HL-60 (cell line): Measurements from ENCODE around the gene SMR3A.

Source experiments
- DNase-seq, 2 experiments: peaks; one replicate each; pipeline ENCODE4 v3.0.0-alpha.2; 2010 to 2020; ENCODE audit warnings: low read depth in 1 of 2, low spot score in 1 of 2
- H3K27ac ChIP-seq: fragments of 250-450 bp; sonication (Bioruptor Pico); replicated peaks from 2 replicates; pipeline ENCODE4 v1.5.1; 2020; ENCODE audit warnings: mild to moderate bottlenecking, moderate library complexity
- H3K27me3 ChIP-seq: fragments of 250-450 bp; sonication (Bioruptor Pico); 2 replicates; pipeline ENCODE4 v1.5.1; 2021; ENCODE audit warnings: mild to moderate bottlenecking, moderate library complexity; ENCODE audit not compliant: insufficient read depth, poor library complexity, severe bottlenecking
- H3K4me3 ChIP-seq: replicated peaks from 2 replicates; pipeline ENCODE4 v1.5.1; 2011; ENCODE audit warnings: mild to moderate bottlenecking, control low read depth, low read length; ENCODE audit not compliant: insufficient read depth
- CTCF ChIP-seq: IDR thresholded peaks from one replicate; pipeline ENCODE4 v1.5.1; 2011; ENCODE audit warnings: low read length, control low read depth, inconsistent platforms; ENCODE audit not compliant: insufficient read depth
- GABPA ChIP-seq: IDR thresholded peaks from 2 replicates; pipeline ENCODE4 v1.6.1; 2012; ENCODE audit warnings: low read depth
- POLR2AphosphoS5 ChIP-seq: IDR thresholded peaks from 2 replicates; pipeline ENCODE4 v1.6.1; 2012; ENCODE audit warnings: low read depth
- REST ChIP-seq: IDR thresholded peaks from 2 replicates; pipeline ENCODE4 v1.6.1; 2012; ENCODE audit warnings: low read depth; ENCODE audit not compliant: insufficient replicate concordance
- SPI1 ChIP-seq: IDR thresholded peaks from 2 replicates; pipeline ENCODE4 v1.6.1; 2012; ENCODE audit warnings: low read depth, mild to moderate bottlenecking, borderline replicate concordance
- long read RNA-seq: library from polyadenylated mRNA; unstranded; transcript quantifications from one replicate; pipeline ENCODE4 v2.0.0, GENCODE V29; 2020

Gene SMR3A
- long read RNA-seq, result 0 reads

DNA sequence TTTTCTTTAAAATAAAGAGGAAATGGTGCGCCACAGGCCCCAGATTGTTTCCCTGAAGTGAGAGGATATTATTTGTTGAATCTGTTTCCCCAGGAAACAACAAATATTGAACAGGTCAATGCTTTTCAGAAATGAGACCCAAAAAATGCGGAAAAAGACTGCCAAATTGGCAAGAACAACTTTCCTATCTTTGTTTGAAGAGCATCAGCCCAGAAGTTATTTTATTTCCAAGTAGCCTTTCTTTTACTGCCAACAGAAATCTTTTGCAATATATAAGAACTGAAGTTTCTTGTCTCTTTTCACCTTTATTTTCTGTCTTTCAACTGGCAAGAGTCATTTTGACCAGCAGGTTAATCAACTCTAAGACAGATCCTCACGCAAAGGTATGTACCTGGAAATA lies at the start of gene SMR3A:
Gene SMR3A (plus strand): TSS at position 301 of the 400 bp plus-strand sequence. CDS start 1,356 bp downstream, outside the sequence.
- TF ChIP-seq CTCF, result no peak
- Histone ChIP-seq H3K4me3 (no peak within 1 kb of the TSS), H3K27me3 (no peaks in the 10 kb centered on the region), H3K27ac (no peak within 1 kb of the TSS)
- DNase-seq, result no peak

DNA sequence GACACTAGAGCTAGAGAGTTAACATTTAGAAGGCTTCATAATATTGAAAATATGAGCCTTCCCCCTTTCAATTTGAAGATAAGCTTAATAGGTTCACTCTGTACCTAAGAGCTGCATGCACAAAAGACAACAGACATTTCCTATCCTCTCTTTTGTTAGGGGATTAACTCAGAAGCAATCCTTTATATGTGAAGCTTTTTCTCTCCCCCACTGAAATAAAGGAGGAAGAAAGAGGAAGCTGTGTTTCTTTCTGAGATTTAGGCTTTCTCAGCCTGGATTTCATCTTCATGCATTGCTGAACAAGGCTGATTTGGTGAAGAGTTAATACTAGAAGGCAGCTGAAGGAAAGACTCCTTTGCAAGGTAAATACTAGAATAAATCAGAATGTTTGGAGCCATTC lies 46.8 kb upstream of the SMR3A start:
- no peak overlapping the region for H3K4me3 ChIP-seq
- H3K27ac ChIP-seq, result no peak overlapping the region
- TF ChIP-seq CTCF (no peak), POLR2AphosphoS5 (no peak), SPI1 (no peak), REST (no peak), GABPA (no peak)
- no peaks in the 10 kb centered on the region for H3K27me3 ChIP-seq
- DNase-seq, result no peak

- DNase-seq, result no peak
- Histone ChIP-seq H3K27me3 (no peaks in the 10 kb centered on the region), H3K27ac (no peak overlapping the region), H3K4me3 (no peak overlapping the region)
- no peak for TF ChIP-seq REST
- no peak for TF ChIP-seq POLR2AphosphoS5
- no peak for TF ChIP-seq GABPA
- no peak for TF ChIP-seq CTCF
- no peak for TF ChIP-seq SPI1
Measured at GRCh38 chr4:70315928-70316327, 44.6 kb upstream of the SMR3A start.

DNA sequence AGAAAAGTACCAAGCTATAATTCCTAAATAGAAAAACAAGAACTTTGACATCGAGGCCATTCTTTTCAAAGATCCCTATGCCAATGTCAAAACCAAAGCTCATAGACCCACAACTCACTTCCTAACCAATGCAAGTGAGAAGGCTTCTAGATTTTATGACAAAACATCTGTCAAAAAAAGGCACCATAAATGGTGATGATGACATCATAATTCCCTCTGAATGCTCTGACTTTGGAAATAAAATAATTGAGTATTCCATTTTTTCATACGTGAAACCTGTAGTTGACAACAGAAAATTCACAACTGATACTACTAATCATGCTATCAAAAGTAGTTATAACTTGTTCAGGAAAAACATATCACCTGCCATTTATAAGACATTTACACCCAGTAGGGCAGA lies 34.5 kb upstream of the SMR3A start:
- no peak overlapping the region for H3K4me3 ChIP-seq

More for the DNA sequence above, 34.5 kb upstream of the SMR3A start:
- Histone ChIP-seq H3K27ac (no peak overlapping the region), H3K27me3 (no peaks in the 10 kb centered on the region)
- DNase-seq, result no peak
- no peak for TF ChIP-seq POLR2AphosphoS5
